LHCN-M2 (cell line): ENCODE data around the gene KCNN1. TPM values are rescaled to one million over a fixed set of nuclear protein-coding genes. Genes with fewer than 3 reads are reported as not detected.

Experiments used
- DNase-seq: peaks from one replicate; pipeline ENCODE4 v3.0.0-alpha.2; 2012; ENCODE audit warnings: low read depth
- total RNA-seq: library from RNA; depleted of rRNA; stranded (reverse); fragments of >200 nt; gene quantifications from 2 replicates; pipeline ENCODE4 v1.2.3, GENCODE V29; 2014

The KCNN1 gene
- total RNA-seq, 1 experiment from 2014 or later: 0.06 TPM

DNA sequence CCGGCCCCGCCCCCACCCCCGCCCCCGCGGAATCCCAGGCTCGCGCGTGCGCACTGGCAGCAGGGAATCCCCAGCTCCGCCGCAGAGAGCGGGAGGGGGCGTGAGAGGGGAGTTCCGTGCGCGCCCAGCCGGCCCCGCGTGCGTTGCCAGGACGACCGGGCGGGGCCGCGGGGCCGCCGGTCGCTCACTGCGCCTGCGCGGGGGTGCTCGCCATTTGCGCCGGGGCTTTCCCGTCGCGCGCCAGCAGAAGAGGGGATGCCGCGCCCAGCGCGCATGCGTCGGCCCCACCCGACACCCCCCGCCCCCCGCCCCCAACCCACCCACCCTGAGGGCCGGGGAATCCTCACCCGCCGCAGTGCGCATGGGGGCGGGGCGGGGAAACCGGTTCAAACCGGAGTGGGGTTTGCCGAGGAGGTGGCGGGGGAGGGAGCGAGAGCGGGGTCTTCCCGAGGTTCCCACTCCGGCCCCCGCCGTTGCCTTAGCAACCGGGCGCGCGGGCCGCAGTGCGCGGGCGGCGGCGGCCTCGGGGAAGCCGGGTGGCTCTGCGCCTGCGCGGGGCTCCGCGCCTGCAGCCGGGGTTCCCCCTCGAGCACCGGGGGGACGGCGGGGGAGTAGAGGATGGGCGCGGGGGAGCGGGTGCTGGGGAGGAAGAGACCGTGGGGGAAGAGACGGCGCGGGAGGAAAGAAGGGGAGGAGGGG is 18.9 kb upstream of the KCNN1 start:
- peak; percentile 86 for DNase-seq

DNA sequence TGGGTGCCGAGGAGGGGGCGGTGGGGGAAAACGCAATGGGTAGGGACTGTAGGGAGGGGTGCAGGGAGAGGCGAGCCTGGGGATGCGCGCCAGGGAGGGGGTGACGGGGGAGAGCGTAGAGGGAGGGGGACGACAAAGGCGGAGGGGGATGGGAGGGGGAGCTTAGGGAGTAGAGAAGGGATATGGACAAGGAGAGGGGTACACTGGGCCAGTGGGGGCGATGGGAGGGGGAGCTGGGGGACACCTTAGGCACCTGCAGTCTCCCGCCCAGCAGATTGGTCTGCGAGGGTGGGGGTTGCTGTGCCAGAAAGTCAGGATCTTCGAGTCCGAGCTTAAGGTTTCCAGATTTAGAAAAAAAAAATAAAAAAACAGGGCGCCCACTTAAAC is 18.4 kb upstream of the KCNN1 start:
- no peak for DNase-seq

- DNase-seq: no peak
Observed at GRCh38 chr19:17948931-17949930, 17.7 kb upstream of the KCNN1 start.

DNA sequence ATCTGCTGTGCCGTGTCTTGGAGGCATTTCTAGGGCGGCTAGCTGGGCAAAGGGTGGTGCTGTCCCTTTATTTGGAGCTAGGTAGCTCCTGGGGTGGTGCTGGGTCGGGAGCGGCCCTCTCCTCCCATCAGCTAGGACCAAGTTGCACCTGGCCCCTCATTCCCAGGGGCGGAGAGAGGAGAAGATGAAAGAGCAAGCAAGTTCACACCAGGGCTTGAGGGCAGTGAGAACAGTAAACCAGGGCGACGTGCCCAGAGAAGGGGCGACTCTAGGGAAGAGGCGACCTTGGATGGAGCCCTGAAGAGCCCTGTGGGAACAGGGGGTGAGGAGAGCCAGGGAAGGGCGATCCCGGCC is 17.0 kb upstream of the KCNN1 start:
- DNase-seq: no peak

GRCh38 chr19:17950310-17951156 is 16.4 kb upstream of the KCNN1 start:
- DNase-seq: no peak

- DNase-seq: no peak
Observed at GRCh38 chr19:17951157-17951989, 15.5 kb upstream of the KCNN1 start.

DNA sequence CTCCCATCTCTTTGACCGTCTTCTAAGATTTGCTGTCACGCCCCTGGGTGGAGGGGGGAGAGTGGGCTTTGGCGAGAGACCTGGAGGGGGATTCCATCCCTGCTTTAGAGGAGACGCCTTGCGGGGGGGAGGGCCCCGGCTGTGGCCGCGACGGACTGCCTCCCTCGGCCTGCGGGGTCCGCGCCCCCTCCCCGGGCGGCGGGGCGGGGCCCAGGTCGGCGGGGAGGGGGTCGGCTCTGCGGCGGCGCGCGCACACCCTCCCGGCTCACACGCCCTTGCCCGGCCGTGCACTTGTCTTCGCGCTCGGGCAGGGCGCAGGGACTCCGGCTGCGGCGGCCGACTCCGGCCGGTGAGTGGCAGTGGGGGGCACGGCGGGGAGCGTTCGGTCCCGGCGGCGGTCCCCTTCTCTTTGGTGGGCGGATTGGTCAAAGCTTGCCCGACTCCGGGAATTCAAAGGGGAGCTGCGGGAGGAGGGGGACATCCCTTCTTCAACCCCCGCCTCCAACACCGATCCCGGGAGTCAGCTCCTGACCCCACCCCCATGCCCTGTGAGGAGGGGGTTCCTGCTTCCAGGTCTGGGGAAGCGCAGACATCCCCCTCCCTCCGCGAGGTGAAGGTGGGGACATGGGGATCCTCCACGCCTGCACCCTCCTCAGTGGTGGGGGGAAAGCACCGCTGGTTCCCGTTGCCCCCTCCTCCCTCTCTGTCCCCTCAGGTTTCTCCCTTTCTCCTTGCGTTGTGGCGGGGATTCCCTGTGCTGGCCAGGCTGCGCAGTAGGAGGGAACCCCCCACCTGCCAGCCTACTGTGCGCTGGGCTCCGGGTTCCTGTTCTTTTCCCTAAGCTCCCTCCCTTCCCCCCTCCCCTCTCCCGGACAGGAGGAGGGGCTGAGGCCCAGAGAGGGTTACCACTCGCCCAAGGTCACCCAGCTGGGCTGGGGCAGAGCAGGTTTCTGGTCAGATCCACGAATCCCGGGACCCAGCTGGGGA is 14.6 kb upstream of the KCNN1 start:
- DNase-seq: no peak

GRCh38 chr19:17953316-17953801 is 13.5 kb upstream of the KCNN1 start:
- no peak for DNase-seq

GRCh38 chr19:17953869-17954268 is 13.0 kb upstream of the KCNN1 start:
- DNase-seq: no peak

DNA sequence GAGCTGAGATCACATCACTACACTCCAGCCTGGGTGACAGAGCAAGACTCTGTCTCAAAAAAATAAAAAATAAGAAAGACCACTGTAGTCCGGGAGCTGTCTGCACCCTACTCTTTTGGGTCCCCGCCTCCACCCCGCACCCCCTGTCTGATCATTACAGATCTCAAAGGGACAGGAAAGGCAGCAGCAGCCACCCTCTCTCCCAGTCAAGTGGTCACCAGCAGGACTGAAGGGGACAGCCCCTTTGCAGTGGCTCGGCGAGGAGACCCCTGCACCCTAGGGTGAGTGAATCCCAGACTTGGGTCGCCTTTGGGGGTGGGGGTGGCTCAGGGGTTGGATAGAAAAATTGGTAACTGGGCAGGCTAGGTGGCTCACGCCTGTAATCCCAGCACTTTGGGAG is 12.5 kb upstream of the KCNN1 start:
- DNase-seq: no peak

GRCh38 chr19:17957149-17957849 is 9.6 kb upstream of the KCNN1 start:
- DNase-seq: no peak

DNA sequence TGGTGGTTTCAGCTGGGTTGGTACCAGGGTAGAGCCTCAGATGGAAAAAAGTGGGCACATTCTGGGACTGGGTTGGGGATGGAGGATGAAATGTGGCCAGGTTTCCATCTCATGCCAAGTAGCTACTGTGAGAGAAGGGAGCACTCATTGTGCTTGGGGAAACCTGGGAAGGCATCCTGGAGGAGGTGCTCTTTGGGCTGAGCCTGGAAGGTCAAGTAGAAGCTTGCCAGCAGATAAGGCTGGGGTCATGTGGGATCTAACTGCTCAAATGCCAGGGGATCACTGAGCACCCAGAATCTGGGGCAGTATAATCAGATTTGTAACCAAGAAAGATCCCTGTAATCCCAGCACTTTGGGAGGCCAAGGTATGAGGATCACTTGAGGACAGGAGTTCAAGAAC is 9.0 kb upstream of the KCNN1 start:
- DNase-seq: no peak

- no peak for DNase-seq
Observed at GRCh38 chr19:17963936-17964691, 2.8 kb upstream of the KCNN1 start.

DNA sequence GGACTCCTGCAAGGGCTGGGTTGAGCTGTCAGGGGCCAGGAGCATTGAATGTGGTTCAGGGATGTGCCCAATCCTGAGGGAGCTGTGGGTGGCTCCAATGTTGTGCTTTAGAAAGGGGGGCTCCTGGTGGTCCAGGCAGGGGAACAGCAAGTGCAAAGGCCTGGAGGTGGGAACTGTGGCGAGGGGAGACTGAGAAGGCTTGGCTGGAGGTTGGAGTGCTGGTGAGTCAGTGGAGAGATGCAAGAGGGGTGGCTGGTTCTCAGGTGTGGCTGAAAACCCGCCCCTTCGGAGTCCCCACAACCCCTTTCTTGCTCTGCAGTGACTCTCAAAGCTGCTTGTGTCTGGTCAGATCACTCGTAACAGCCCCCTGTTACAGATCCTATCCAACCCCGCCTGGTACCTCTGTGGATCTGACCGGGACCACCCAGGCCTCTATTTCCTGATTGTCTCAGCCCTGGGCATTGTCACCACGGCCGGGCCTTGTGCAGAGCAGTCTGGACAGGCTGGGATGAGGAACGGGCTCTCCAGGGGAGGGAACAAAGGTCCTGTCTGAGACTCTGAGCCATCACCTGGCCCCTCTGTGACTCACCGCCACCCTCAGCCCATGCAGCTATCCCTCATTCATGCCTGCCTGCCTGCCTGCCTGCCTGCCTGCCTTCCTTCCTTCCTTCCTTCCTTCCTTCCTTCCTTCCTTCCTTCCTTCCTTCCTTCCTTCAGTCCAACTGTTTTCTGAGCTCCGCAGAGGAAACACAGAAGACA is 1.4 kb upstream of the KCNN1 start:
- no peak for DNase-seq

DNA sequence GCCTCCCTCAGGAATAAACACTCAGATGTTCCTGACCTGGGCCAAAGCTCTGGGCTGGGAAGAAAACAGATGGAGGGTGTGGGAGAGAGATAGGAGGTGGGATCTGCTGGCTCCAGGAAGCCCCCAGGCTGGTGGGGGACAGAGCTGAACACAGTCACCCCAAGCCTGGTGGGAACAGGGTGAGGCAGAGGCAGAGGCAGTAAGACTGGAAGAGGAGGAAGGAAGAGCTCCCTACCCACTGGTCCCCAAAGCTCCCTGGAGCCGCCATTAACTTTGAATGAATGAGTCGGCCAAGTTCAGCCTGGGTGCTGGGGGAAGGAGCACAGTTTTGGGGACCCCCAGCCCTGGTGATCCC is 801 bp upstream of the KCNN1 start:
- DNase-seq: no peak

- DNase-seq: no peak
Observed at GRCh38 chr19:17967257-17968051, 547 bp downstream of the KCNN1 start.

GRCh38 chr19:17968362-17968761 is 1.5 kb downstream of the KCNN1 start:
- DNase-seq: no peak
